K562 (cell line): ENCODE results near the gene MAGT1. TPM values are rescaled to one million over a fixed set of nuclear protein-coding genes. Genes with fewer than 3 reads are reported as not detected.
A peak's percentile ranks its signal among the peaks of the same experiment; 100 is the strongest.

Experiments
- ATAC-seq: fragments of 200-7000 bp; cut with Tn5 transposase; 3 replicates; pipeline ENCODE4 v1.9.1; 2020; ENCODE audit warnings: moderate library complexity
- BruUV-seq: library from RNA; stranded (reverse); fragments of 400-500 nt; replicated peaks from 2 replicates; lab custom pipeline; 2021; lab: Mats Ljungman, UMichigan
- CTCF ChIA-PET: fragments of 300-600 bp; formaldehyde crosslinking; extraction: SDS; loops from one replicate; lab custom pipeline; 2021; ENCODE audit warnings: low intra/inter-chr PET ratio; lab: Yijun Ruan, JAX
- POLR2A ChIA-PET: fragments of 300-600, 350-650 bp; sonication (Branson Sonifier 250); formaldehyde crosslinking; extraction: SDS; loops from one replicate; lab custom pipeline; 2021; ENCODE audit warnings: antibody characterized with exemption, inconsistent platforms; lab: Yijun Ruan, JAX
- DNase-seq, 4 experiments: peaks; one replicate each; pipeline versions ENCODE4 v3.0.0 to v3.0.0-alpha.2; 2011 to 2018; ENCODE audit warnings: low spot score in 3 of 4, mixed read lengths in 3 of 4; ENCODE audit errors: extremely low read depth in 1 of 4
- FAIRE-seq: peaks from 2 replicates; lab custom pipeline; 2011; peaks lifted over from hg19 to GRCh38; lab: Jason Lieb, UNC
- H2AFZ ChIP-seq: 2 replicates; pipeline ENCODE4 v1.6.0; 2011; ENCODE audit warnings: low read depth, low read length, control low read depth, inconsistent platforms
- H3K27ac ChIP-seq: fragments of 200-600 bp; 3 replicates; pipeline ENCODE4 v1.8.0; 2011; ENCODE audit warnings: low read depth, mild to moderate bottlenecking, control low read depth, inconsistent platforms, low read length, moderate library complexity, mixed read lengths; ENCODE audit errors: extremely low read depth
- H3K27me3 ChIP-seq, 2 experiments: fragments of 300-600 bp in 1 of 2; 2 replicates in 1 of 2; 3 replicates in 1 of 2; pipeline versions ENCODE4 v1.6.0 to v1.8.0; 2011; ENCODE audit warnings: inconsistent platforms in 2 of 2, low read length in 2 of 2, mild to moderate bottlenecking in 1 of 2, mixed read lengths in 1 of 2, moderate library complexity in 1 of 2; ENCODE audit not compliant: control insufficient read depth in 2 of 2, insufficient read depth in 2 of 2
- H3K36me3 ChIP-seq: fragments of 300-600 bp; 3 replicates; pipeline ENCODE4 v1.8.0; 2011; ENCODE audit warnings: mild to moderate bottlenecking, low read length, inconsistent platforms; ENCODE audit not compliant: control insufficient read depth, insufficient read depth
- H3K4me1 ChIP-seq, 2 experiments: fragments of 200-600 bp in 1 of 2; replicated peaks in 1 of 2; 2 replicates in 1 of 2; 3 replicates in 1 of 2; pipeline versions ENCODE4 v1.5.1 to v1.8.0; 2011; ENCODE audit warnings: inconsistent platforms in 2 of 2, low read length in 2 of 2, mild to moderate bottlenecking in 1 of 2, mixed read lengths in 1 of 2, moderate library complexity in 1 of 2; ENCODE audit not compliant: control insufficient read depth in 2 of 2, insufficient read depth in 2 of 2
- H3K4me2 ChIP-seq: 2 replicates; pipeline ENCODE4 v1.6.1; 2011; ENCODE audit warnings: low read length, control low read depth, inconsistent platforms, mixed read lengths; ENCODE audit not compliant: insufficient read depth
- H3K4me3 ChIP-seq: fragments of 200-600 bp; sonication (generic), shearing (Covaris generic); 2 replicates; pipeline ENCODE4 v1.5.1; 2016; ENCODE audit warnings: control low read depth, inconsistent platforms
- H3K79me2 ChIP-seq: fragments of 200-600 bp; 3 replicates; pipeline ENCODE4 v1.8.0; 2011; ENCODE audit warnings: low read length, inconsistent platforms; ENCODE audit not compliant: control insufficient read depth, insufficient read depth
- H3K9ac ChIP-seq, 2 experiments: 2 replicates each; pipeline versions ENCODE4 v1.6.0 to v1.6.1; 2011; ENCODE audit warnings: low read depth in 2 of 2, low read length in 2 of 2, control low read depth in 1 of 2, inconsistent platforms in 1 of 2, mild to moderate bottlenecking in 1 of 2, mixed read lengths in 1 of 2; ENCODE audit not compliant: insufficient read depth in 1 of 2
- H3K9me1 ChIP-seq: one replicate; pipeline ENCODE4 v1.6.0; 2011; ENCODE audit warnings: inconsistent platforms, mild to moderate bottlenecking, low read length, moderate library complexity; ENCODE audit not compliant: control insufficient read depth, insufficient read depth
- H3K9me3 ChIP-seq: replicated peaks from 2 replicates; pipeline ENCODE4 v1.5.1; 2011; ENCODE audit warnings: low read depth, low read length, inconsistent platforms; ENCODE audit not compliant: control insufficient read depth, insufficient read depth
- H4K20me1 ChIP-seq: replicated peaks from 2 replicates; pipeline ENCODE4 v1.6.1; 2011; ENCODE audit warnings: low read length, inconsistent platforms, mixed read lengths; ENCODE audit not compliant: control insufficient read depth, insufficient read depth
- E2F1 ChIP-seq: sonication (generic); formaldehyde crosslinking; IDR thresholded peaks from 2 replicates; pipeline ENCODE4 v1.8.1; 2023; ENCODE audit warnings: mild to moderate bottlenecking, missing genetic modification reagents, moderate library complexity
- EHMT2 ChIP-seq: fragments of 450-650 bp; IDR thresholded peaks from 2 replicates; pipeline ENCODE4 v1.6.1; 2018; ENCODE audit warnings: antibody characterized with exemption
- GATAD2B ChIP-seq: fragments of 450-650 bp; IDR thresholded peaks from 2 replicates; pipeline ENCODE4 v1.6.1; 2017; ENCODE audit warnings: mild to moderate bottlenecking, borderline replicate concordance
- HMBOX1 ChIP-seq: sonication (generic); IDR thresholded peaks from 2 replicates; pipeline ENCODE4 v1.6.1; 2016
- MEIS2 ChIP-seq: fragments of 450-650 bp; IDR thresholded peaks from 2 replicates; pipeline ENCODE4 v1.6.1; 2014; ENCODE audit warnings: mild to moderate bottlenecking; ENCODE audit not compliant: partially characterized antibody
- RBM15 ChIP-seq: fragments of 200-400 bp; formaldehyde crosslinking; IDR thresholded peaks from 2 replicates; pipeline ENCODE4 v1.6.1; 2018; ENCODE audit warnings: mild to moderate bottlenecking, low read length, moderate library complexity; ENCODE audit not compliant: insufficient read depth
- TARDBP ChIP-seq: fragments of 450-650 bp; IDR thresholded peaks from 2 replicates; pipeline ENCODE4 v1.6.1; 2016
- YY1 ChIP-seq, 3 experiments: IDR thresholded peaks; 2 replicates each; pipeline ENCODE4 v1.6.1; 2011; ENCODE audit warnings: low read length in 2 of 3, mild to moderate bottlenecking in 2 of 3, moderate library complexity in 2 of 3, borderline replicate concordance in 1 of 3, control low read depth in 1 of 3, low read depth in 1 of 3; ENCODE audit not compliant: insufficient read depth in 3 of 3, insufficient replicate concordance in 2 of 3, control insufficient read depth in 1 of 3, insufficient read length in 1 of 3; ENCODE audit errors: extremely low read depth in 1 of 3
- ZNF584 ChIP-seq: fragments of 200-800 bp; sonication (Bioruptor generic); IDR thresholded peaks from 2 replicates; pipeline ENCODE4 v1.6.1; 2016; ENCODE audit warnings: low read depth, mild to moderate bottlenecking, missing genetic modification characterization, missing compliant biosample characterization
- WGBS: fragments of 100-300 bp; shearing (Covaris generic); methylation state at CpG from one replicate; pipeline ENCODE4 v1.1.6; 2016; ENCODE audit warnings: low coverage, mixed read lengths; ENCODE audit not compliant: insufficient coverage; ENCODE audit errors: missing lambda C conversion rate; 5-methylcytosine and 5-hydroxymethylcytosine counted together
- in situ Hi-C: fragments of 300-500 bp; cut with MboI; formaldehyde crosslinking; loops from 4 replicates; pipeline ENCODE4 v1.15.0; 2018; ENCODE audit warnings: inconsistent platforms, mixed read lengths
- intact Hi-C: fragments of 100-400 bp; cut with micrococcal nuclease; formaldehyde crosslinking; loops from 2 replicates; pipeline ENCODE4 v1.14.2; 2022
- polyA plus RNA-seq, 8 experiments: library from polyadenylated mRNA; depleted of rRNA in 4 of 8; stranded (reverse) in 5 of 8; unstranded in 3 of 8; fragments of >200 nt; fragmentation: Nextera tagmentation in 2 of 8; fragmentation: Illumina TruSeq in 1 of 8; extraction: Ambion mirVana in 2 of 8; extraction: Trizol in 1 of 8; gene quantifications; 2 replicates each; pipeline versions ENCODE4 v1.2.1 to v1.2.3, GENCODE V29; 2011 to 2014; ENCODE audit warnings: inconsistent platforms in 1 of 8, missing spikeins in 1 of 8
- total RNA-seq, 7 experiments: library from RNA; depleted of rRNA in 6 of 7; stranded (reverse); fragments of >200 nt in 6 of 7; fragmentation: Illumina TruSeq in 2 of 7; extraction: Trizol in 2 of 7; gene quantifications; 2 replicates each; pipeline versions ENCODE4 v1.2.1 to v1.2.3, GENCODE V29; 2011 to 2021; ENCODE audit warnings: low replicate concordance in 1 of 7

Gene MAGT1
- total and polyA plus RNA-seq, 9 of the 15 experiments (the other 6 are each of a cell fraction or from before 2014, with no cell fraction given): 15.5 to 46.2 (median 28.8) TPM

DNA sequence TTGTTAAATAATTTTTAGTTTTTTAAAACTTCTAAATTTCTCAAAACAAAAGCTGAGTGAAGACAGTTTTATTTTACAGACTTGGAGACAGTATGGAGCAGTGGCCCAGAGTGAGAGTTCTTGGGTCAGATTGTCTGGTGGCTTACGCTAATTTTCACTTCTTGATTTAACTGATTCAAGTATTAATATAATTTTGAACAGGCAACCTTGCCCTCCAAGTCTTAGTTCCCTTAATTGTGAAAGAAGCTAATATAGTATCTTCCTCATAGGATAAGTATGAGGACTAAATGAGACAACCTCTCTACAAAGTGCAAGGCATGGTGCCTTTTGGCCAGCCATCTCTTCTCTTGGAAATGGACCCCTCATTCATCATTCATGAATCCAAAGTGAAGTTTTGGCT, 40.7 kb upstream of the MAGT1 start:
- ChIA-PET POLR2A (interaction anchor here (1.2 to 1.3 kb wide), 3 partner anchors 16 to 26 kb away, joined by 3 read pairs; no protein-coding TSS in a partner anchor), CTCF (no interaction called here)
- H3K9me3 ChIP-seq: no peaks in the 10 kb centered on the region
- H3K9me1 ChIP-seq: no peaks in the 10 kb centered on the region
- BruUV-seq: no TSS peak
- 0 out of 3 replicates have a peak overlapping the region, but pooled peaks have one; percentile 40 for H3K27ac ChIP-seq
- H3K79me2 ChIP-seq: peaks cover 78% of the 10 kb centered on the region
- in situ Hi-C loops (no loop called here), intact Hi-C loops (loop anchor here (2.0 kb wide), 1 partner anchor 19 kb away; no protein-coding TSS in a partner anchor)
- 21% methylated on average over 1 of the region's 1 CpG for WGBS
- H3K9ac ChIP-seq: no peak overlapping the region; a peak in 1 of 4 replicates
- no peak overlapping the region for H2AFZ ChIP-seq
- H3K27me3 ChIP-seq: no peaks in the 10 kb centered on the region
- H3K4me1 ChIP-seq: peaks cover 0 to 6% of the 10 kb centered on the region in 2 experiments; a peak in 2 of 5 replicates
- H3K4me2 ChIP-seq: no peak overlapping the region
- H3K4me3 ChIP-seq: no peak overlapping the region
- TF ChIP-seq GATAD2B: no peak
- TF ChIP-seq MEIS2: peak; percentile 15
- H4K20me1 ChIP-seq: no peaks in the 10 kb centered on the region
- DNase-seq (no peak), FAIRE-seq (no peak), ATAC-seq (peak; percentile 31)
- peaks cover 3% of the 10 kb centered on the region; the same call in 1 of the 3 replicates for H3K36me3 ChIP-seq

DNA sequence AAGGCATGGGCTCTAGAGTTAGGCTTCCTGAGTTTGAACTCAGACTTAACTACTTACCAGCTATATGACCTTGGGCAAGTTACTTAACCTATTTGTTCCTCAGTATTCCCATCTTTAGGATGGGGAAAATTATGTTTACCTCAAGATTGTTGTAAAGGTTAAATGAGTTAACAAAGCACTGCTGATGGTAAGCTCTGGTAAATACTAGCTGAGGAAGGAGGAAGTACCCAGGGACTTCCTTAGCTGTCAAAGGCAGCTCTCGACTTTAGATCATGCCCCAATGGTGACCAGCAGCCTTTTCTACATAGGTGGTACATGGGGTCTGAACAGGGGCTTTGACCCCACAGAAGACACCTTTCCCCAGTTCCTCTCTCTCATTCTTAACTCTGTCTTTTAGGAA, 35.3 kb upstream of the MAGT1 start:
- H3K9me3 ChIP-seq: no peaks in the 10 kb centered on the region
- ChIA-PET CTCF (no interaction called here), POLR2A (interaction anchor here (1.5 kb wide), 1 partner anchor 9 kb away, joined by 4 read pairs; no protein-coding TSS in a partner anchor)
- no peak for FAIRE-seq
- WGBS: 27% methylated on average over 1 of the region's 1 CpG
- no peak overlapping the region for H3K4me3 ChIP-seq
- in situ Hi-C loops: no loop called here
- ATAC-seq: peak; percentile 52
- no peak overlapping the region for H3K4me2 ChIP-seq
- H3K27ac ChIP-seq: peak overlapping the region; percentile 51; the same call in 1 of the 3 replicates
- BruUV-seq: no TSS peak
- H3K4me1 ChIP-seq: no peaks in the 10 kb centered on the region; a peak in 2 of 5 replicates
- no peaks in the 10 kb centered on the region for H3K27me3 ChIP-seq
- H3K79me2 ChIP-seq: peaks cover 75% of the 10 kb centered on the region
- H4K20me1 ChIP-seq: no peaks in the 10 kb centered on the region
- H3K9me1 ChIP-seq: no peaks in the 10 kb centered on the region
- H3K9ac ChIP-seq: no peak overlapping the region
- no peak for DNase-seq
- H2AFZ ChIP-seq: no peak overlapping the region
- peaks cover 3% of the 10 kb centered on the region; the same call in 2 of the 3 replicates for H3K36me3 ChIP-seq
- intact Hi-C loops: no loop called here
- TF ChIP-seq YY1 (IDR thresholded peaks at IDR 0.05; ENCODE audit: borderline replicate concordance in 1 of 3, control insufficient read depth in 1 of 3, extremely low read depth in 1 of 3, insufficient read depth in 3 of 3, insufficient read length in 1 of 3, insufficient replicate concordance in 2 of 3, low read depth in 1 of 3, low read length in 2 of 3): no peak
- no peak for TF ChIP-seq E2F1
- TF ChIP-seq HMBOX1: peak; percentile 64; the same call in 1 of the 2 replicates
- no peak for TF ChIP-seq TARDBP
- no peak for TF ChIP-seq RBM15
- no peak for TF ChIP-seq EHMT2
- TF ChIP-seq ZNF584 (CRISPR knock-in tag): no peak
